HG03342 (cell line): ENCODE results near the gene KCNQ1OT1.
"Not testable (repeated sequence)": the region's sequence is repeated elsewhere in the genome, so short reads cannot be mapped to it uniquely, and the experiment has no call there.

ENCODE experiments used
- ATAC-seq: cut with Tn5 transposase; IDR thresholded peaks from one replicate; pipeline ENCODE4 v1.9.1; 2021; ENCODE audit warnings: mild to moderate bottlenecking, moderate library complexity; ENCODE audit not compliant: unreplicated experiment

The KCNQ1OT1 gene

DNA sequence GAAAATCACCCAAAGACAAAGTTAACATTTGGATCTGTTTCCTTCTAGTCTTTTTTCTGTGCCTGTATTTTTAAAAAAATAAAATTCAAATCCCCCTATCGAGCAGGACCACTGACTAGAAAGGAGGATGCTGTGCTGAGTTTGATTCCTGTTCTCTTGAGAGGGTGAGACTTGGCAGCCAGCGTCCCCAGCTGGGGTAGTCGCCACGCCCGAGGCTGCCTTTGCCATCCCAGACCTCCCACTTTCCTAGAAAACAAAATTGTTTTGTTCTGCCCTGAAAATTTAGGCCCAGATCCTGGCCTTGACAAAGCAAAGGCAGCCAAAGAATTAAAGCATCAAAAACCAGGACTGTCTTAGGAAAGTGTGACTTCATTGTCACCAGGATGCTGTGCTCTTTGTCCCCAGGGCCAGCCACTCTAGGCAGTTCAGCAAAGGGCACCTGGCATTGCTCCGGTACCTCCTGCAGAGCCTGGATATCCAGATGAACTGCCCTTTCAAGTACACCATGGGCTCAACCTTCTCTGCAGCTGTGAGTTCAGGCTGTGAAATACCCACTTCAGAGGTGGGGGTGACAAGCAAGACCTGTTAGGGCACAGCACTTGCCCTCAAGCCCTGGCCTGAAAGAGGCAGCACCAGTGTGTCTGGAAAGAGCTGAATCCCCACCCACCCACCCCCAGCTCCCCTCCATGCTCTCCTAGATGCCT is 44.6 kb downstream of the KCNQ1OT1 start:
- no peak for ATAC-seq

DNA sequence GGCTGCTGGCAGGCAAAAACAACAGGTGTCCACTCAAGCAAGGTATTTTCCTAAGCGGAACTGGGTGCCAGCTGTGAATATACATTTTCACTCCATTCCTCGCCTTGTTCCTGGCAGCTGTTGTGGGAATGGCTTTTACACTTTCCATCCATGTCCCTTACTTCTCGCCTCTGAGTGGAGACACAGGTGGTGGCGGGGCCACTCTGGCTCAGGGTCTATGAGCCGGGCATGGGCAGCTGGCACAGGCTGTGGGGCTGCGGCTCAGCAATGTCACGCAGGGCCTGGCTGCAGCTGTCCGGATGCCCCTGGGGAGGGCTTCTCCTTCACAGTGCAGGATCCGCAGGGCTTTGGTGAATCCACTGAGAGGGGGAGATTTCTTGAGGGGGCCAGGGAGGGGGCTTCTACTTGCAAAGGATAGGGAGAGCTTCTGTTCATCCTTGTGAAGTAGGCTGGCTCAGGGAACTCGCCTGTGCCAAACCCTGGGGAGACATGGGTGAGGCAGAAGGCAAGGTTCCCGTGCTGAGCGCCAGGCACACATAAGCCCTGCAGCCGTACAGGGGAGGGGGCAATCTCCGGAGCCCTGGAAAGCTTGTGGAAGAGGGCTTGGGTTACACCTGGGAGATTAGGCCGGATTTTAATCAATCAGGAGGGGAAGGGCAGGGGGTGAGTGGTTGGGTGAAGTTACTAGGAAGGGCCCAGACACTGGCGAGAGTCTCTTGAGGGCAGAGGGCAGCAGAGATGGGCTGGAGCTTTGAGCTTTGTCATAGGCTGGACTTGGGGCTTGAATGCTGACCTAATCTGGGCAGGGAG is 45.7 kb downstream of the KCNQ1OT1 start:
- no peak for ATAC-seq

DNA sequence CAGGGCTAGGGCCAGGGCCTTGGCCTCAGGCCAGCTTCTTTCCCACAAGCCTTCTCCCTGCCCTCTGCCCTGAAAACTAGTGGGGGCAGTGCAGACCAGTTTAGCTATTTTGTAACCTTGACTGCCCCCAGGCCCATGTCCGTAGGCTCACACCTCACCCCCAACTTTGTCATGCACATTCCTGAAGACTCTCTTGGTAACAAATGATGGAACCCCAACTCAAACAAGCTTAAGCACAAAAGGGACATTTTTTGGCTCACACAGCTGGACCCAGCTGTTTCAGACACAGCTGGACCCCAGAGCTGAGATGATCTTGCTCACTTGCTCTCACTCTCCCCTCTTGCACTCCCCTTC is 46.6 kb downstream of the KCNQ1OT1 start:
- no peak for ATAC-seq

DNA sequence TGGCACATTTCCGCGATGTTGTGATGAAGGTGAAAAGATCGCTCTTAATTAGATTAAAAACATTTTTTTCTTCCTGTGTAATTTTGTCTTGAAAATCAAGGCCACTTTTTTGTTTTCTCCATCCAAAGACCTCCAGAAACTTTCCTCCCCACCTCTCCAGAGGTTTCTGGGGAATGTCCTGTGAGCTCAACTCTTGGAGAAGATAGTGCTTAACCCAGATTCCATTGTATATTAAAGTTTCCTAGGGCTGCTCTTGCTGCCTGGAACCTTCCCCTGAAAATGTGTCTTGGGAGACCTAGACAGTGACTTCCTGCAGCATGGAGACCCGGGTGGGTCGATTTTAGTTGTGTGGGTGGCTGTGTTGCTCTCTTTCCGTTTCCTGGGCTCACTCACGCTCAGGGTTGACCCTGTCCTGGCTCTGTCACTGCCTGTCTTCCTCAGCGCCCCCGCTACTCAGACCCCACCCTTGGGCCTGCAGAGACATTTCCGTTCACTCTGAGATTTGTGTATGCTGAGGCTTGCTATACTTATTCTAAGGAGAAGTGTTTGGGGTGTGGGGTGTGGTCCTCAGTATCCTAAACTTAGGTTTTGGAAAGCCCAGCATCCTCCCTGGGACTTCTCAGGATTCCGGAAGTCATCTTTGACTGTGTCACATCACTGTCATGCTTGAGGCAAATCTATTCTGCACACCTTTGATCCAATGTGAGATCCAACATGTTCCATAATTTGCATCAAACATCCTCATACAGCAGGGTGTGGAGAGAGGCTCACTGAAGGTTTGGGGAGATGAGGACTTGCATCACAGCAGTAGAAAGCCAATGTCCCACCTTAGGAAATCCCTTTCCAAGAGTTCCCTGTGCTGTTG is 47.2 kb downstream of the KCNQ1OT1 start:
- ATAC-seq, result no peak

DNA sequence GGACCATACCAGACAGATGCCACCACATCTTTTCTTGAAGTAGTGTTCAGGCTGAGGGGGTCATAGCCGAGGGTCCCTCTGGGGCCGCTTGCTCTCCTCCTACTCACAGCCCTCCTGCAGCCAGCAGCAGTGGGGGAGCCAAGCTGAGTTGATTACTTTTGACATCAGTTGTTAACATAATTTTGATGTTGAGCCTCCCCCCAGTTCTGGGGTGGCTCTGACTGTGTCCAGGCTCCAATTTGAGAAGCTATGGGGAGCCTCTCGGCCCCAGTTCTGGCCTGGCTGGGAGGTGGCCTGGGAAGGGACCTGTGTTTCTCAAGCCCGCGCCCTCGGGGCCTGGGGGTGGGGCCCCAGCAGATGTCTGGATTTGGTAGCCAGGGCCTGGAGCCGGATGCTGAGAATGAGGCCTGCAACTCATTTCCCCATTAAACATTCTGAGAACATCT is 47.9 kb downstream of the KCNQ1OT1 start:
- no peak for ATAC-seq

DNA sequence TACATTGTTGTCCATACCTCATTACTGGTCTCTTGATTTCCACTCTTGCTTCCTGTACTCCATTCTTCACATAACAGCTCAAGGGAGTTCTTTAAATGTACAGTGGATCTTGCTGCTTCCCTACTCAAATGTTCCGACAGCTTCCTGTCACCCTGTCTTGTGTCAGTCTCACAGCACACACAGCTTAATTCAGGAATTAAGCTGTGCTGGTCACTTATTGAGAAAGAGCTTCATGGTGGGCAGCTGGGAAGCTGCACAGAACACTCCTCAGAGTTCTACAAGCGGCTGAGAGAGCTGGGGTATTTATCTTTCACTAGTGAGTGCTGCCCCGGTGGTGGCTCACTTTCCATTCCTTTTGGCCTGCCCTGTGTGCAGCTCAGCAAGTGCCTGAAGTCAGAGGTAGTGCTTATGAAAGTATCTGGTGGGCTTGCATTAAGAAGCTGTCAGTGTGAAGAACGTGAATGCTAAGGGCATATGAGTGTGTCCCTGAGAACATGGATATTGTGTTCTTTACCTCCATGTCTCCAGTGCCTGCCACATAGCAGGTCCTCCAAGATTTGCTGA is 48.7 kb downstream of the KCNQ1OT1 start:
- no peak for ATAC-seq

DNA sequence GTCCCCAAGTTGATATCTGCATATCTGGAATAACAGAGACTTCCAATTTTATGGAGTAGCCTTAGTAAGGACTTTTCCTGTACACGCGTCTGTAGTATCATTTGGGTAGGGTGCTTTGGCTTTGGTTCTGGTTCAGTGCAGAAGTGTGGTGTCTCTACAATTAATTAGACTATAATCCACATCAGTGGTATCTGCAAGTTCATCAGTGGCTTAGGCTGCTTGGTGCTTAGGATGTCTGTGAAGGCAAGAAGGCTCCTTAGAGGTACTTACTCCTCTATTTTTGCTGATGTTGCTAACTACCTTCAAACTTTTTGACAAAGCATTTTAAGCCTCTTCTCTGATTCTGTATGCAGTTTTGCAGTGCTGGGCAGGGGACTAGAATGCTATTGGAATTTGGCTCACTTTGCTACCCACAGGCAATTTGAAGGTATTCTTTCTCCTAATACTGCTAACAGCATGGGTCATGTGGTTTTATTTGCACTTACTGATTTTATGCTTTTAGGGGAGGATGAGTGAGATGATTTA is 49.4 kb downstream of the KCNQ1OT1 start:
- no peak for ATAC-seq

DNA sequence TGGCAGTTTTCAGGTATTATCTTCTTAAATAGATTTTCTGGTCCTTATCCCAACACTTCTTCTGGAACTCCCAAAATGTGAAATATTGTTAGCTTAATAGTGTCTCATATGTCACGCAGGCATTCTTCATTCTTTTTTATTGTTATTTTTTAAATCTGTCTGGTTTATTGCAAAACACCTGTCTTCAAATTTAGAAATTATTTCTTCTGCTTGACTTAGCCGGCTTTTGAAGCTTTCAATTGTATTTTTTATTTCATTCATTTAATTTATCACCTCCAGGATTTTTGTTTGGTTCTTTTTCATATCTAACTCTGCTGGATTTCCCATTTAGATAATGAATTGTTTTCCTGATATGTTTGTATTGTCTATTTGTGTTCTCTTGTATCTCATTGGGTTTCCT is 49.9 kb downstream of the KCNQ1OT1 start:
- ATAC-seq, result no peak

DNA sequence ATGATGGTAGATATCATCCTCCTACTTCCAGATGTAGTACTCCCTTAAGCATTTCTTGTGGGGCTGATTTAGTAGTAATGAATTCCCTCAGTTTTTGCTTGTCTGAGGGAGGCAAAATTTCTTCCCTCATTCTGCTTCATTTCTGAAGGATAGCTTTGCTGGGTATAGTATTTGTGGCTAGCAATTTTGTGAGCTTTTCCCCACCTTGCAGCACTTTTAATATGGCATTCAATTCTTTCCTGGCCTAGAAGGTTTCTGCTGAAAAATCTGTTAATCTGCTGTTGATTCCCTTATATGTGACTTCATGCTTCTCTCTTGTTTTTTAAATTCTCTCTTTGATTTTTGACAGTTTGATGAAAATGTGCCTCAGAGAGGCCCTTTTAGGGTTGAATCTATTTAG is 50.4 kb downstream of the KCNQ1OT1 start:
- ATAC-seq, result no peak

DNA sequence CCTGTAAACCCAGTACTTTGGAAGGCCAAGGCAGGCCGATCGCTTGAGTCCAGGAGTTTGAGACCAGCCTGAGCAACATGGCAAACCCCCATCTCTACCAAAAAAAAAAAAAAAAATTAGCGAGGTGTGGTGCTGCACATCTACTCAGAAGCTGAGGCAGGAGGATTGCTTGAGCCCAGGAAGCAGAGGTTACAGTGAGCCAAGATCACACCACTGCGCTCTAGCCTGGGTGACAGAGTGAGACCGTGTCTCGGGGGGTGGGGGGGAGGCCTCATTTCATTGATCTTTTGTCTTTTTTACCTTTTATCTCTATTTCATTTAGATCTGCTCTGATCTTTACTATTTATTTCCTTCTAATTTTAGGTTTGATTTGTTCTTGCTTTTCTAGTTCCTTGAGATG is 51.8 kb downstream of the KCNQ1OT1 start:
- no peak for ATAC-seq

DNA sequence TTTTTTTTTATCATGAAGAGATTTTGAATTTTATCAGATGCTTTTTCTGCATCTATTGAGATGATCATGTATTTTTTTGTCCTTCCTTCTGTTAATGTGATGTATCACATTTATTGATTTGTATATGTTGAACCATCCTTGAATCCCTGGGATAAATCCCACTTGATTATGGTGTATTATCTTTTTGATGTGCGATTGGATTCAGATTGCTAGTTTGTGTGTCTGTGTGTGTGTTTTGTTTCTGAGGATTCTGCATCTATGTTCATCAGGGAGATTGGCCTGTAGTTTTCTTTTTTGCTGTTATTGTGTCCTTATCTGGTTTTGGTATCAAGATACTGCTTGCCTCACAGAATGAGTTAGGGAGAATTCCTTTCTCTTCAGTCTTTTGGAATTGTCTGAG is 52.6 kb downstream of the KCNQ1OT1 start:
- no peak for ATAC-seq

DNA sequence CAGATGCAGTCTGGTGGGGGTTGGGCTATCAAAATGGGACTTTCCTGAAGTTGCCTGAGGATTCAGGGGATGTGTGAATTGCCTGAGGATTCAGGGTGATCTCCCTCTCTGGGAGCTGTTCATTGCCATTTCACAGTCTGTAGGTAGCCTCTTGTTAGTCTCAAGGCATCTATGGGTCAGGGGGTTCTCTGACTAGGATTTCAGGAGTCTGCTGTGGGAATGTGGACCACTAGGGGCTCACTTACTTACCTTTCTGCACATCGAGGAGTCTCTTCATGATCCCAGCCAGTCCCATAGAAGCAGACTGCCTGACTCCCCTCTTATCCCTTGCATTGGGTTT is 54.0 kb downstream of the KCNQ1OT1 start:
- no peak for ATAC-seq

DNA sequence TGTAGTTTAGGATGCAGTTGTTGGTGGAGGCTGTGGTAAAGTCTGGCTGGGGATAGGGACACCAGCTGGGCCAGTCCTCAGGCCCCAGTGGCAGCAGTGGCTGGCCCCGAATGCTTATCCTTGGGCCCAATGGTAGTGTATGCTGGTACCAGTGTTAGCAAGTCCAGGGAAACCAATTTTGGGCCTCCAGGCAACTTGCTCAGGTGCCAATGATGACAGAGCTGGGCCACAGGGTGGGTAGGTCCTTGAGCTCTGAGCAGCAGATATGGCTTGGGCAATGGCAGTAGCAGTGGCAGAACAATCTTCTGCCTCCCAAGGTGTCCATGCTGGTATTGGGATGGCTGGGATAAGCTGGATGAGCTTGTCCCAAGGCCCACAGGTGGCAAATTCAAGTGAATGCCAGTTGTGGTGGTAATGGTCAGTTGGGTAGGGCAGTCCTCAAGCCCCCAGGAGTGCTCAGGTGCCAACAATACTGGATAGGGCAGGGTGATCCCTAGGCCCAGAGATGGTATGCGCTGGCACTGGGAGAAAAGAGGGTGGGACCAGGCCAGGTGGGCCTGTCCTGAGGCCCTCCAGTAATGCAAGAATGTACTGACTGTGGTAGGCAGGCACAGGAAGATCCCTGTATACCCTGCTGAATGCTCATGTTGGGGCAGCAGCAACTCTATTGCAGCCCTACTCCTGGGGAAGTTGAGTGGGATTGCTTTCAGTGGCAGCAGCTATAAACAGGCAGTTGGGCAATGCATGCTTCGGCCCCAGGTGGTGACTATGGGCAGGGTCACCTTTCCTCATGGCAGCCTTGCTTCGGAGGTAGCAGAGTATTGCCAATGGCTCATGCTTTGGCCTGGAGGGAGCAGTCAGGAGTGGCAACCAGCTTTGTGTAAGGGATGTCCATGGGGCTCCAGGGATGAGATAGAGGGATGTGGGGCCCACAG is 54.7 kb downstream of the KCNQ1OT1 start:
- no peak for ATAC-seq

DNA sequence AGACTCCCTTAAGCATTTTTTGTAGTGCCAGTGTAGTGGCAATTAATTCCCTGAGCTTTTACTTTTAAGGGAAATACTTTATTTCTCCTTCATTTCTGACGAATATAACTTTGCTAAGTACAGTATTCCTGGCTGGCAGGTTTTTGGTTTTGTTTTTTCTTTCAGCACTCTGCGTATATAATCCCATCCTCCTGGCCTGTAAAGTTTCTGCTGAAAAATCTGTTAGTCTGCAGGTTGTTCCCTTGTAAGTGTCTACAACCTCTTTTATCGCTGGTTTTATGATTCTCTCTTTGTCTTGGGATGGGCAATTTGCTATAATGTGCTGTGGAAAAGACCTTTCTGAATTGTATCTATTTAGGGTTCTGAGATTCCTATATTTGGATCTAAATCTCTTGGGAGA is 56.0 kb downstream of the KCNQ1OT1 start:
- no peak for ATAC-seq

DNA sequence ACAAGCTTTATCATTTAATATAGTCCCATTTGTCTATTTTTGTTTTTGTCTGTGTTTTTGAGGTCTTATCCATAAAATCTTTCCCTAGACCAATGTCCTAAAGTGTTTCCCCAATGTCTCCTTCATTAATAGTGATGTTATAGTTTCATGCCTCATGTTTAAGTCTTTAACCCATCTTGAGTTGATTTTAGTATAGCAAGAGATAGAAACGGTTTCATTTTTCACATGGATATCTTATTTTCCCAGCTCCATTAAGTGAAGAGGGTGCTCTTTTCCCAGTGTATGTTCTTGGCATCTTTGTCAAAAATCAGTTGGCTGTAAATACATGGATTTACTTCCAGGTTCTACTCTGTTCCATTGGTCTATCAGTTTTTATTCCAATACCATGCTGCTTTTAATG is 58.2 kb downstream of the KCNQ1OT1 start:
- no peak for ATAC-seq

DNA sequence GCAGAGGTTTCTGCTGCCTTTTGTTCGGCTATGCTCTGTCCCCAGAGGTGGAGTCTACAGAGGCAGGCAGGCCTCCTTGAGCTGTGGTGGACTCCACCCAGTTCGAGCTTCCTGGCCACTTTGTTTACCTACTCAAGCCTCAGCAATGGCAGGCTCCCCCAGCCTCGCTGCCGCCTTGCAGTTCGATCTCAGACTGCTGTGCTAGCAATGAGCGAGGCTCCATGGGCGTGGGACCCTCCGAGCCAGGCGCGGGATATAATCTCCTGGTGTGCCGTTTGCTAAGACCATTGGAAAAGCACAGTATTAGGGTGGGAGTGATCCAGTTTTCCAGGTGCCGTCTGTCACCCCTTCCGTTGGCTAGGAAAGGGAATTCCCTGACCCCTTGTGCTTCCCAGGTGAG is 60.0 kb downstream of the KCNQ1OT1 start:
- ATAC-seq, result not testable (repeated sequence)

DNA sequence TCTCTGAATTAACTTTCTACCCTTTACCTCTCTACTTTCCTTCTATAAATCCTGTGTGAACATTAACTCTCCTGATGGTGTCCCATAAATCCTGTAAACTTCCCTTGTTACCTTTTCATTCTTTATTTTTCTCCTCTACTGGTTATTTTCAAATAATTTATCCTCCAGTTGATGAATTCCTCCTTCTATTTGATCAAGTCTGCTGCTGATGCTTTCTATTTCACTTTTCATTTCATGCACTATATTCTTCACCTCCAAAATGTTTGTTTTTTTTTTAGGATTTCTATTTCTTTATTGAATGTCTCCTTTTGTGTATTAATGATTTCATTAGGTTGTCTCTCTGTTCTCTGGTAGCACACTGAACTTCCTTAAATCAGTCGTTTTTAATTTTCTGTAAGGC is 68.6 kb downstream of the KCNQ1OT1 start:
- no peak for ATAC-seq

DNA sequence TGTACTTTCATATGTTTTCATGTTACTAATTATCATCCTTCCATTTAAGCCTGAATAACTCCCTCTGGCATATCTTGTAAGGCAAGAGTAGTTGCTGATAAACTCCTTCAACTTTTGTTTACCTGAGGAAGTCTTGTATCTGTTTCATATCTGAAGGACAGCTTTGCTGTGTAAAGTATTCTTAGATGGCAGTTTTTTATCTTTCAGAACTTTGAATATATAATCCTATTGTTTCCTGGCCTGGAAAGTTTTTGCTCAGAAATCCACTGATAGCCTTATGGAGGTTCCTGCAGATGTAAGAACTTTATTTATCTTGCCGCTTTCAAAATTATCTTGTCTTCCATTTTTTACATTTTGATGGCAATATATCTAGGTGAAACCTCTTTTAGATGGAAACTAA is 69.1 kb downstream of the KCNQ1OT1 start:
- ATAC-seq, result no peak

DNA sequence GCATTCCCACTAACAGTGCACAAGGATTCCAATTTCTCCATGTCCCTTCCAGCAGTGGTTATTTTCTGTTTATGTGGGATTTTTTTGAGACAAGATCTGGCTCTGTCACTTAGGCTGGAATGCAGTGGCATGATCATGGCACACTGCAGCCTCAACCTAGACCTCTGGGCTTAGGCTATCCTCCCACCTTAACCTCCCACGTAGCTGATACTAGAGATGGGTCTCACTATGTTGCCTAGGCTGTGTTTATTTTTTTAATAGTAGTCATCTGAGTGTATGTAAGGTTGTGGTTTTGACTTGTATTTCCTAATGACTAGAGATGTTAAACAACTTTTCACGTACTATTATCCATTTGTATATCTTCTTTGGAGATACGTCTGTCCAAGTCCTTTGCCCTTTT is 74.6 kb downstream of the KCNQ1OT1 start:
- no peak for ATAC-seq

DNA sequence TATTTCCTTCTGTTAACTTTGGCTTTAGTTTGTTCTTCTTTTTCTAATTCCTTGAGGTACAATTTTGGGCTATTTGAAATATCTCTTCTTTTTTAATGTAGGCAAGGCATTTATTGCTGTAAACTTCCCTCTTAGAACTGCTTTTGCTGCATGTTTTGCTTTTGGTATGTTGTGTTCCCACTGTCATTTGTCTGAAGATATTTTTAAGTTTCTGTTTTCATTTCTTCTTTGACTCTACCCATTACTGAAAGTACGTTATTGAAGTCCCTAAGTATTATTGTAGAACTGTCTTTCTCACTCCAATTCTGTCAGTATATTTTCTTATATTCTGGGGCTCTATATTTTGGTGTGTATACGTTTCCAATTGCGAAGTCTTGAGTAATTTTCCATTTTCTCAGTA is 77.9 kb downstream of the KCNQ1OT1 start:
- peak; percentile 52 for ATAC-seq
